HL-60/S4 treated with retinoic acid at 250 ng/mL for 4 days and 3 days (cell line): ENCODE results near the gene FAM13C.

Source experiments
- in situ Hi-C: fragments of 300-500 bp; cut with MboI; formaldehyde crosslinking; loops from 2 replicates; pipeline ENCODE4 v1.7.0; 2022; ENCODE audit warnings: low sequenced_read_pairs

FAM13C gene

GRCh38 chr10:59362959-59363381 is 621 bp upstream of the FAM13C start:
- in situ Hi-C loops, result no loop called here

DNA sequence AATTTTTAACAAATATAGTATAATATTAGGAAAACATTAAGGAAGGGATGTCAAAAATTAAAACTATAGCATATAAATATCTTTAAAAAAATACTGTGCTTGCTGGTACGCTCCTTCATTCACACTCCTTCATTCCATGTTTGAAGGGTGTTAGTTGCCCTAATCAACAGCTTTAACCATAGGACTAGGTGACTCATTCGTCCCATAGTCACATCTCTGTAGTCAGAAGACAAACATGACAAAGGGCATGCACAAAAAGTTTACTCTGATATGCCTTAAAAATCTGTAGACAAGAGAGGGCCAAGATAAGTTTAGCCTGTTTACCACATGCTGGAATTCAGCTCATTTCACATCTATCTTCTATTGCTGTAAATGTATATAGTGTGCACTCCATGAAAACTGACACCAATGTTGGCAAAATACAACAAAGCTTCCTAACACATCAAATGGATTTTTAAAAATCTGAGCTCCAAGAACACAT is 646 bp downstream of the FAM13C start:
- in situ Hi-C loops, result no loop called here

- in situ Hi-C loops, result no loop called here
Observed at GRCh38 chr10:59360605-59361405, 1.5 kb downstream of the FAM13C start.

DNA sequence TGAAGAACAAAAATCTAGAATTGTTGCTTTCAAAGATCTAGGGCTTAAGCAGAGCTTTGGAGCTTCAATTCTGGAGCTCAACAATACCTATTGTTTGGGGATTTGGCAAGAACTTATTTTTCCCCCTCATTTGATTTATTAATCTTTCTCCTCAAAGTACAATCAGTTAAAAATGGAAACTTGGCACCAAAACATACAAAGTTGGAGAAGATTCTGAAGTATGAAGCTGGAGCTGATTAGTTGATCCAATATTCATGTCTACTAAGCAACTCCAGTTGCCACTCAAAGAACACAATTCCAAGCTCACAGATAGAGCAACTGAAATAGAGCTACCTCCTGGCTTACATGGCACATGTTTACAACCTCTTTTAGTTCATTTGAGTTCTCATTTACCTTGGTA is 3.8 kb downstream of the FAM13C start:
- in situ Hi-C loops, result no loop called here

DNA sequence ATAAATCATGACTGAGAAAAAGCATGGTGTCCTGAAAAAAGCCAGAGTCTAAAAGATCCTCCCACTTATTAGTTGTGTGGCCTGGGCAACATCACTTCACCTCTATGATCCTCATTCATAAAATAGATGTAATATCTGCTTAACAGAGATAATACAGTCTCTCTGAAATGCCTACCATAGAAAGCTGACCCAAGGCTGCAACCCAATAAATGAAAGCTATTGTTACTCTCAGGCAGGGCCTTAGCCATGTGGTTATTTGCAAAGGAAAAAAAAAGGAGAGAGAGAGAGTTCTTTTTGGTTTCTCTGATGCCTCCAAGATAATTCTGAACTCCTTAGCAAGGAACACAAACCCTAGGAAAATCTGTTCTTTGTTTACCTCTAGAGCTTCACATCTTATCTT is 7.9 kb downstream of the FAM13C start:
- in situ Hi-C loops, result no loop called here

GRCh38 chr10:59350558-59350957 is 11.8 kb downstream of the FAM13C start:
- in situ Hi-C loops, result no loop called here

DNA sequence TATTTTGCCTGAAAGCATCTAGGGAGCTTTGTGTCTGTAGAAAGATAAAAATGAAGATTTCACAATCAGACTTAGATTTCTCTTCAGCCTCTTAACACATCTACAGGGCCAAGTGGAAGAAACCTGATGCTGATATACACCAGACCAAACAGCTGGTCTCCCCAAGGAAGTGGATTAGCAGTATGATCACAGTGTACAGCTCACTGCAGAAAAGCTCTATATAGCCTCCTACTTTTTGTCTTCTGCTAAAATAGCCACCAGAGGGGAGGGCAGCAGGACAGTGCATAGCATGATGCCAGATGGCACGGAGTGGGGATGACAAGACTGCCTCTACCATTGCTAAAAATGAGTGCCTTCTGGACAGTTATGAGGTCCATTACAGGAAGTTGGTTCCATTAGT is 16.0 kb downstream of the FAM13C start:
- in situ Hi-C loops, result no loop called here

- in situ Hi-C loops, result no loop called here
Observed at GRCh38 chr10:59342723-59343122, 19.6 kb downstream of the FAM13C start.

DNA sequence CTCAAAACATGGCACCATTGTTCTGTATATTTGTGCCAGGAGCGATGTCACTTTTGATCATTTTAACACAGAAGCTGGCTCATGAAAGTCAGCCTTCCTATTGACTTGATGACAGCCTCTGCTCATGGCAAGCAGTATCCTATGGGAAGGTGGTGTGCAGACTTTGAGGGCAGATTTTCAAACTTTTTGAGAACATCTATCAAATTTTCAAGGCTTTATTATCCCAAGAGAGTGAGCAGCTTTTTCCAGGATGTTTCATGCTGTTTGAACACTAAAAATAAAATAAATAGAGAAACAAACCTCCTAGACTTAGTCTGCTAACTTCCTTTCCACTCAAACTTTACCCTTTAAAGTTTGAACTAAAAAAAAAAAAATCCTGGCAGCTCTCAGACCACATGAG is 20.3 kb downstream of the FAM13C start:
- in situ Hi-C loops, result no loop called here

- in situ Hi-C loops, result no loop called here
Observed at GRCh38 chr10:59340285-59340684, 22.1 kb downstream of the FAM13C start.

- in situ Hi-C loops, result no loop called here
Observed at GRCh38 chr10:59339351-59339750, 23.0 kb downstream of the FAM13C start.

GRCh38 chr10:59337201-59337652 is 25.1 kb downstream of the FAM13C start:
- in situ Hi-C loops, result no loop called here

DNA sequence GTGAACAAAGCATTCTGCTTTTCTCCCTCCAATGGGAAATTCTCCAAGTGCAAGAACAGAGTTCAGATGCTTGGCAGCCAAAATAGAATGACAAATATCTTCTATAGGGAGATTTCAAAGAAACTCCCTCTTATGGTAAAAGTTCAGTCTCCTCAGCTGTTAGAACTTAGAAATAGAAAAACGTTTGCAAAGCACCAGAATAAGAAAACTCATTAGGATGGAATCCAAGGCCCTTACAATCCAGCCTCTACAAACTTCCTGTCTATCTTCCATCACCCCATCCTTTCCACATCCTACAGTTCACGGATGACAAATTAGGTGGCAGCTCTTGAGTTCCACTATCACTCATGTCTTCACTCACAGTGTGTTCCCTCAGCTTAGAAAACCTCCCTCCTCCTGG is 25.7 kb downstream of the FAM13C start:
- in situ Hi-C loops, result no loop called here

- in situ Hi-C loops, result no loop called here
Observed at GRCh38 chr10:59335497-59335896, 26.9 kb downstream of the FAM13C start.

DNA sequence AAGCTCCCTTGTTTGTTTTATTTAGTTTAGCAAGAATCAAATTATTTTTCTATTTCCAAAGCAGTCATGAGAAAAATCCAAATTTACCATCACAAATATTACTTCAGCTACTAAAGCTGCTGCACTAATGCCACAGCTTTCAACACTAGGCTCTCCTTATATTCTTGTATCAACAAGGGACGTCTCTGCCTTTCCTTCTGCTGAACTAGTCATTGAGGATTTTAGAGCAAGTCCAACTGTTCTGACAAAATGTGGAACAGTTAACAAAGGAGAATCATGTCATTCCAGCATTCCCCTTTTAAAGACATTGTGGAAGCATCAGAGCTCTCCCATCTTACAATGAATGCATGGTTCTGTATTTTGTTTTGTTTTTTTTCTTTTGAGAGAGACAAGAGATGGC is 28.6 kb downstream of the FAM13C start:
- in situ Hi-C loops, result no loop called here

DNA sequence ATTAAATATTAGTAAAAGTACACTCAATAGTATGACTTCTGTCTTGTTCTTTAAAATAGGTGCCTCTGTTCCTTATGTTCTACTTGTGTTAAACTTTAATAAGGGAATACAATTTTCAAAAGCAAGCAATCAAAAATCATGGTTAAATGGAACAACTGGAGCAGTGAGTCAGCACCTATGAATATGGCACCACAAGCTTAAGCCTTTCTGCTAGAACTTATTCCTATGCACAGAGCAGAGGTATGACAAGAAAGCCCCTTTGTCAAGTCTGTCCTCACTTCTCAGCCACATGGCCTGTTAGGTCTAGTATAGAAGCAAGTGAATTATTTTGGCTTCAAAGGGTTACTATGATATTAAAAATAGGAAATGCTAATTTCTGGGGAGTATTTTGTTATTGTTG is 29.8 kb downstream of the FAM13C start:
- in situ Hi-C loops, result no loop called here

DNA sequence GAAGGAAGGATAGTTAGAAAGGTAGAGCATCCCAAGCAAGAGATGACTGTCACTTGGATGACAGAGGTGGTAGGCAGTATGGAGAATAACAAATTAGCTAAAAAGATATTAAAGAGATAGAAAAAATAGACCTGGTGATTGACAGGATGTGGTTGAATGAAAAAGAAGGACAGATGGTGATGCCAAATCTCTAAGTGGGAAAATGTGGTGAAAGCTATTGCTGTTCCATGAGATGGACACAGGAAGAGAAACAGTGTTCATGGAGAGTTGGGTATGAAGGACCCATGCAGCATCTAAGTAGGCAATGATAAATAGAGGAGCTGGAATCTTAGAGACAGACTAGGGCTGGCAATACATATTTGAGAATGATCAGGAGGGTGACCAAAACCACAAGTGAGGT is 30.7 kb downstream of the FAM13C start:
- in situ Hi-C loops, result no loop called here

DNA sequence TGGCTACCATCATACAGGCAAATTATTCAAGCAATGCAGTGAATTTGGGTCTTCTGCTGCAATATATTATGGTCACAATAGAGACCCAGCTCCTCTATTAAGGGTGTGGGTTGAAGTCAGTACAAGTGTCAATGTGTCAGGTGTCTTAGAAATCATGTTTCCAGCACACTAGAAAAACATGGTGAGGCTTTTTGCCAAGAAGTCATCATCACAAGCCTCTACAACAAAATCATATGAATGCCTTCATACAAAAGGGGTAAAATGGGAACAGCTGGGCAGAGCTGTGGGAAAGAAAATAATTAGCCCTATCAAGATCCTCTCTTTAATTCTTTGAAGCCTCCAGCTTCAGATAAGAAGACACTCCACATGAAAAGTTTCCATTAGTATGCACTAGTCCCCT is 37.2 kb downstream of the FAM13C start:
- in situ Hi-C loops, result no loop called here

GRCh38 chr10:59324597-59324996 is 37.8 kb downstream of the FAM13C start:
- in situ Hi-C loops, result no loop called here

GRCh38 chr10:59323831-59324401 is 38.4 kb downstream of the FAM13C start:
- in situ Hi-C loops, result no loop called here

- in situ Hi-C loops, result no loop called here
Observed at GRCh38 chr10:59323036-59323459, 39.3 kb downstream of the FAM13C start.

- in situ Hi-C loops, result no loop called here
Observed at GRCh38 chr10:59322131-59322530, 40.2 kb downstream of the FAM13C start.
